ENCODE results near the gene CRYBG1. TPM values are rescaled to one million over a fixed set of nuclear protein-coding genes. Genes with fewer than 3 reads are reported as not detected.
"Not testable (repeated sequence)": the region's sequence is repeated elsewhere in the genome, so short reads cannot be mapped to it uniquely, and the experiment has no call there.

The CRYBG1 gene
- total RNA-seq, 4 donors from 2014 or later, result 102 to 127 (median 125) TPM

DNA sequence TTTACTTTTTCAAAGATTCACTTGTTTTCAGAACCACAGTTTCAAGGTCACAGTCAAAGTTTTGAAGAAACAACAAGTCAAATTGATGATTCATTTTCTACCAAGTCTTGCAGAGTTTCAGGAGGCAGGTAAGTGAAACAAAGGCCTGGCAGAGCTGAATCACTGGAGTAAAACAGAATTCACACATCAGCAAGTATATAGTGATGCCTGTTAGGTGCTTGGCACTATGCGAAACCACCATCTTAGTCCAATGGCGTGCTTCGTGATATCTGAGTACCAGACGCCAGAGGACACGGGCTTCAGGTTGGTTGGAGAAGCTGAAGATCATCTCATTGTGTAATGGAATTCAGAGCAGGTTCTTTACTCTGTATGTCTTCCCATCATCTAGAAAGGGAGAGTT, 192.9 kb downstream of the CRYBG1 start:
- no peak for DNase-seq (ENCODE audit: low spot score in 2 of 2)
- WGBS, 2 donors, result 94 to 99% methylated on average over 5 of the region's 5 CpGs
- no peak overlapping the region for H3K4me3 ChIP-seq (ENCODE audit: low read depth, poor library complexity, severe bottlenecking)
- intact Hi-C loops (cut with DNase I; ENCODE audit: low total_unique reads), result no loop called here
- no peak for TF ChIP-seq POLR2A (IDR thresholded peaks at IDR 0.05)
- TF ChIP-seq, protein P1, sequence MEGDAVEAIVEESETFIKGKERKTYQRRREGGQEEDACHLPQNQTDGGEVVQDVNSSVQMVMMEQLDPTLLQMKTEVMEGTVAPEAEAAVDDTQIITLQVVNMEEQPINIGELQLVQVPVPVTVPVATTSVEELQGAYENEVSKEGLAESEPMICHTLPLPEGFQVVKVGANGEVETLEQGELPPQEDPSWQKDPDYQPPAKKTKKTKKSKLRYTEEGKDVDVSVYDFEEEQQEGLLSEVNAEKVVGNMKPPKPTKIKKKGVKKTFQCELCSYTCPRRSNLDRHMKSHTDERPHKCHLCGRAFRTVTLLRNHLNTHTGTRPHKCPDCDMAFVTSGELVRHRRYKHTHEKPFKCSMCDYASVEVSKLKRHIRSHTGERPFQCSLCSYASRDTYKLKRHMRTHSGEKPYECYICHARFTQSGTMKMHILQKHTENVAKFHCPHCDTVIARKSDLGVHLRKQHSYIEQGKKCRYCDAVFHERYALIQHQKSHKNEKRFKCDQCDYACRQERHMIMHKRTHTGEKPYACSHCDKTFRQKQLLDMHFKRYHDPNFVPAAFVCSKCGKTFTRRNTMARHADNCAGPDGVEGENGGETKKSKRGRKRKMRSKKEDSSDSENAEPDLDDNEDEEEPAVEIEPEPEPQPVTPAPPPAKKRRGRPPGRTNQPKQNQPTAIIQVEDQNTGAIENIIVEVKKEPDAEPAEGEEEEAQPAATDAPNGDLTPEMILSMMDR (IDR thresholded peaks at IDR 0.05), result no peak

DNA sequence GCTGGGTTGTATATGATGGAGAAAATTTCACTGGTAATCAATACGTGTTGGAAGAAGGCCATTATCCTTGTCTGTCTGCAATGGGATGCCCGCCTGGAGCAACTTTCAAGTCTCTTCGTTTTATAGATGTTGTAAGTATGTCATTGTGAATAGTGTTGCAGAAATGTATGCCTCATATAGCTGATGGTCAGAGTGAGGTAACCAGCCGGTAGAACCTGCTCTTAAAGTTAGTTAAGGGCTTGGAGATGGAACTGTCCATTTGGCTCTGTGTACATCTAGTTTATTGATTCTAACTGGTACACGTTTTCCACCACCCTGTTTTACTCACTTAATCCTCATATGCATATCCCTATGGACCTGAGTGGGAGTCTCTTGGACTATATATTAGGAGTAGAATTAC, 195.2 kb downstream of the CRYBG1 start:
- TF ChIP-seq, protein P1 (IDR thresholded peaks at IDR 0.05), result no peak
- TF ChIP-seq POLR2A (IDR thresholded peaks at IDR 0.05), result no peak
- no peak overlapping the region for H3K4me3 ChIP-seq (ENCODE audit: low read depth, poor library complexity, severe bottlenecking)
- WGBS, 2 donors, result 60 to 68% methylated on average over 5 of the region's 5 CpGs
- DNase-seq (ENCODE audit: low spot score in 2 of 2), result no peak
- intact Hi-C loops (cut with DNase I; ENCODE audit: low total_unique reads), result no loop called here

DNA sequence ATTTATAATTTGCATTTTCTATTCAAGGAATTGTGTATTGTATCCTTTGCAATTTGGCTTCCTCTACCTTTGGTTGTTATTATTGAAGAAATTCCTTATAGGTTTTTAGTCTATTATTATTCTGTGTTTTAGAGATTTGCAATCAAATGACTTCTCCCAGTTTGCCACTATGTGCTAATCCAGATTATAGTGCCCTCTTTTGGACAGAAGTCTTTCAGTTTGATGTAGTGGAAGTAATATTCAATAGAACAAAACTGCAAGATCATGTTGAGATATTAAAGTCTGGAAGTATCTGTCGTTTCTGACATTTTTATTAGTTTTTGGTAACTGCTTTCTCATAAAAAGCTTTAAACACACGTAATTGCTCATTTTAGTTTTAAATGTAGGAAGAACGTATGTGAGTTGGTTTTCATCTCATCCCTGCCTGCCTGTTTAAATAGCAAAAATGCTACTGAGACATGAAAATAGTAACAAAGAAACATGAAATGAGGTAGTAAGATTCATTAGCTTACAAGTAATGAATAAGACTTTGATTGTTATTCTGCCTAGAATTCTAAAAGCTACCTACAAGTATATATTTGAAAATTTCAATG, 195.9 kb downstream of the CRYBG1 start:
- no peak for TF ChIP-seq POLR2A (IDR thresholded peaks at IDR 0.05)
- TF ChIP-seq, protein P1 (IDR thresholded peaks at IDR 0.05), result no peak
- 46 to 49% methylated on average over 3 of the region's 3 CpGs for WGBS, 2 donors
- H3K4me3 ChIP-seq (ENCODE audit: low read depth, poor library complexity, severe bottlenecking), result no peak overlapping the region
- intact Hi-C loops (cut with DNase I; ENCODE audit: low total_unique reads), result no loop called here
- no peak for DNase-seq (ENCODE audit: low spot score in 2 of 2)

DNA sequence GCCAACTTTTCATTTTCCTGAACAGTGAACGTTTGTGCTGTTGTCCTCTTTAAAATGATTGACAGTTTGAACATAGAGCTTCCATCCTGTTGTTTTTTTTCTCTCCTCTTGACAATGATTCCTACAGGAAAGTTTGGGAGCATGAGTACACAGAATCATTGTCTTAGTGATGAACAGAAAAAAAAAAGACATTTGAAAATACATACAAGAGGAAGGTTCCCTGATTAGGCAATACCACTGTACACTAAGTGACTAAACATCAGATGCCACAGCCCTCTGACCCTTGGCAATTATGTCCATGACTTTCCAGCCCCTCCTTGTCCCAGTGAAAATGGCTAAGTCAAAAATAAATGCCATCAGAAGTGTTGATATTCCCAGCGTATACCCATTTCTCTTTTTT, 197.3 kb downstream of the CRYBG1 start:
- WGBS, 2 donors, result 45 to 61% methylated on average over 2 of the region's 2 CpGs
- no peak overlapping the region for H3K4me3 ChIP-seq (ENCODE audit: low read depth, poor library complexity, severe bottlenecking)
- TF ChIP-seq POLR2A (IDR thresholded peaks at IDR 0.05), result no peak
- TF ChIP-seq, protein P1 (IDR thresholded peaks at IDR 0.05), result no peak
- intact Hi-C loops (cut with DNase I; ENCODE audit: low total_unique reads), result no loop called here
- DNase-seq (ENCODE audit: low spot score in 2 of 2), result no peak

DNA sequence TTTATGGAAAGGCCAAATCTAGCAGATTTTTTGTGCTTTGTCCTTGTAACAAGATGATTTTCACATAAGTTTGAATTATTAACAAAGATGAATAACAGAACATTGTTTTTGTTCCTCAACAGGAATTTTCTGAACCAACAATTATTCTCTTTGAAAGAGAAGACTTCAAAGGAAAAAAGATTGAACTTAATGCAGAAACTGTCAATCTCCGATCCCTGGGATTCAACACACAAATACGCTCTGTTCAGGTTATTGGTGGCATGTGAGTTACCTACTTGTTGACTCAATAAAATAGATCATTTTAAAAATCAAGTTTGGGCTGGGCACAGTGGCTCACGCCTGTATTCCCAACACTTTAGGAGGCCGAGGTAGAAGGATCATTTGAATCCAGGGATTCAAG, 197.8 kb downstream of the CRYBG1 start:
- TF ChIP-seq, protein P1 (IDR thresholded peaks at IDR 0.05), result no peak
- TF ChIP-seq POLR2A (IDR thresholded peaks at IDR 0.05), result no peak
- DNase-seq (ENCODE audit: low spot score in 2 of 2), result no peak
- WGBS, 2 donors, result 96 to 98% methylated on average over 4 of the region's 4 CpGs
- no peak overlapping the region for H3K4me3 ChIP-seq (ENCODE audit: low read depth, poor library complexity, severe bottlenecking)
- intact Hi-C loops (cut with DNase I; ENCODE audit: low total_unique reads), result no loop called here

DNA sequence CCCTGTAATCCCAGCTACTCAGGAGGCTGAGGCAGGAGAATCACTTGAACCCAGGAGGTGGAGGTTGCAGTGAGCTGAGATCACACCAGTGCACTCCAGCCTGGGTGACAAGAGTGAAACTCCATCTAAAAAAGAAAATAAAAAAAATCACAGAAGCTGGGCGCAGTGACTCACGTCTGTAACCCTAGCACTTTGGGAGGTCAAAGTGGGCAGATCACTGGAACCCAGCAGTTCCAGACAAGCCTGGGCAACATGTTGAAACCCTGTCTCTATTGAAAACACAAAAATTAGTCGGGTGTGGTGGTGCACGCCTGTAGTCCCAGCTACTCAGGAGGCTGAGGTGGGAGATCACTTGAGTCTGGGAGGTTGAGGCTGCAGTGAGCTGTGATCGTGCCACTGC, 199.1 kb downstream of the CRYBG1 start:
- not testable (repeated sequence) for H3K4me3 ChIP-seq (ENCODE audit: low read depth, poor library complexity, severe bottlenecking); DNase-seq (ENCODE audit: low spot score in 2 of 2)
- WGBS, 2 donors, result 74 to 83% methylated on average over 5 of the region's 5 CpGs
- intact Hi-C loops (cut with DNase I; ENCODE audit: low total_unique reads), result loop anchor here (5.0 kb wide), 1 partner anchor 112 kb away; no protein-coding TSS in a partner anchor

Data from lower leg skin (tissue), 4 donors.